ENCODE results near the gene SEC16A.
A peak's percentile ranks its signal among the peaks of the same experiment; 100 is the strongest.

SEC16A gene, protein sequence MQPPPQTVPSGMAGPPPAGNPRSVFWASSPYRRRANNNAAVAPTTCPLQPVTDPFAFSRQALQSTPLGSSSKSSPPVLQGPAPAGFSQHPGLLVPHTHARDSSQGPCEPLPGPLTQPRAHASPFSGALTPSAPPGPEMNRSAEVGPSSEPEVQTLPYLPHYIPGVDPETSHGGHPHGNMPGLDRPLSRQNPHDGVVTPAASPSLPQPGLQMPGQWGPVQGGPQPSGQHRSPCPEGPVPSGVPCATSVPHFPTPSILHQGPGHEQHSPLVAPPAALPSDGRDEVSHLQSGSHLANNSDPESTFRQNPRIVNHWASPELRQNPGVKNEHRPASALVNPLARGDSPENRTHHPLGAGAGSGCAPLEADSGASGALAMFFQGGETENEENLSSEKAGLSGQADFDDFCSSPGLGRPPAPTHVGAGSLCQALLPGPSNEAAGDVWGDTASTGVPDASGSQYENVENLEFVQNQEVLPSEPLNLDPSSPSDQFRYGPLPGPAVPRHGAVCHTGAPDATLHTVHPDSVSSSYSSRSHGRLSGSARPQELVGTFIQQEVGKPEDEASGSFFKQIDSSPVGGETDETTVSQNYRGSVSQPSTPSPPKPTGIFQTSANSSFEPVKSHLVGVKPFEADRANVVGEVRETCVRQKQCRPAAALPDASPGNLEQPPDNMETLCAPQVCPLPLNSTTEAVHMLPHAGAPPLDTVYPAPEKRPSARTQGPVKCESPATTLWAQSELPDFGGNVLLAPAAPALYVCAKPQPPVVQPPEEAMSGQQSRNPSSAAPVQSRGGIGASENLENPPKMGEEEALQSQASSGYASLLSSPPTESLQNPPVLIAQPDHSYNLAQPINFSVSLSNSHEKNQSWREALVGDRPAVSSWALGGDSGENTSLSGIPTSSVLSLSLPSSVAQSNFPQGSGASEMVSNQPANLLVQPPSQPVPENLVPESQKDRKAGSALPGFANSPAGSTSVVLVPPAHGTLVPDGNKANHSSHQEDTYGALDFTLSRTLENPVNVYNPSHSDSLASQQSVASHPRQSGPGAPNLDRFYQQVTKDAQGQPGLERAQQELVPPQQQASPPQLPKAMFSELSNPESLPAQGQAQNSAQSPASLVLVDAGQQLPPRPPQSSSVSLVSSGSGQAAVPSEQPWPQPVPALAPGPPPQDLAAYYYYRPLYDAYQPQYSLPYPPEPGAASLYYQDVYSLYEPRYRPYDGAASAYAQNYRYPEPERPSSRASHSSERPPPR (N-terminal part only)

GRCh38 chr9:136482793-136483588 is at the start of gene SEC16A:
TSS of gene SEC16A (minus strand) at chr9:136483040. CDS start at chr9:136477615, 5,425 bp downstream.
- peaks cover 19% of the 10 kb centered on the region for H3K4me1 ChIP-seq (ENCODE audit: insufficient read depth, insufficient read length)
- peak within 1 kb of the TSS; percentile 87 for H3K9ac ChIP-seq (ENCODE audit: insufficient read length, low read depth)
- peak within 1 kb of the TSS; percentile 74 for H3K4me3 ChIP-seq (ENCODE audit: insufficient read length, low read depth)
- peaks cover 23% of the 10 kb centered on the region for H3K36me3 ChIP-seq (ENCODE audit: insufficient read depth, insufficient read length, low read length)
- H3K9me3 ChIP-seq (ENCODE audit: insufficient read depth, low read length) = no peaks in the 10 kb centered on the region
- no peaks in the 10 kb centered on the region for H3K27me3 ChIP-seq (ENCODE audit: insufficient read depth, insufficient read length)
- peak; percentile 97 for DNase-seq (ENCODE audit: low read depth, low spot score)
- TF ChIP-seq SUZ12 (IDR thresholded peaks at IDR 0.05; ENCODE audit: extremely low read depth, insufficient read depth, insufficient read length) (no peak), YY1 (IDR thresholded peaks at IDR 0.05; ENCODE audit: insufficient read depth, insufficient read length) (peak; percentile 67), ZNF274 (IDR thresholded peaks at IDR 0.05; ENCODE audit: low read depth, low read length) (no peak)

- no peak for TF ChIP-seq SUZ12 (IDR thresholded peaks at IDR 0.05; ENCODE audit: extremely low read depth, insufficient read depth, insufficient read length)
- DNase-seq (ENCODE audit: low read depth, low spot score) = no peak
- H3K9me3 ChIP-seq (ENCODE audit: insufficient read depth, low read length) = peaks cover 11% of the 10 kb centered on the region; the same call in 1 of the 2 replicates
- H3K9ac ChIP-seq (ENCODE audit: insufficient read length, low read depth) = peak overlapping the region; percentile 10
- peaks cover 32% of the 10 kb centered on the region for H3K4me1 ChIP-seq (ENCODE audit: insufficient read depth, insufficient read length)
- peaks cover 50% of the 10 kb centered on the region for H3K36me3 ChIP-seq (ENCODE audit: insufficient read depth, insufficient read length, low read length)
- no peak overlapping the region for H3K4me3 ChIP-seq (ENCODE audit: insufficient read length, low read depth)
- no peaks in the 10 kb centered on the region for H3K27me3 ChIP-seq (ENCODE audit: insufficient read depth, insufficient read length)
These were observed 49.3 kb upstream of the SEC16A start for GRCh38 chr9:136531904-136532798.

- Histone ChIP-seq H3K27me3 (ENCODE audit: insufficient read depth, insufficient read length) (no peaks in the 10 kb centered on the region), H3K9me3 (ENCODE audit: insufficient read depth, low read length) (peaks cover 11% of the 10 kb centered on the region; the same call in 1 of the 2 replicates), H3K9ac (ENCODE audit: insufficient read length, low read depth) (peak overlapping the region; percentile 21), H3K4me1 (ENCODE audit: insufficient read depth, insufficient read length) (peaks cover 36% of the 10 kb centered on the region), H3K36me3 (ENCODE audit: insufficient read depth, insufficient read length, low read length) (peaks cover 46% of the 10 kb centered on the region), H3K4me3 (ENCODE audit: insufficient read length, low read depth) (no peak overlapping the region)
- TF ChIP-seq SUZ12 (IDR thresholded peaks at IDR 0.05; ENCODE audit: extremely low read depth, insufficient read depth, insufficient read length) = no peak
- DNase-seq (ENCODE audit: low read depth, low spot score) = no peak
These were observed 48.5 kb upstream of the SEC16A start for GRCh38 chr9:136531186-136531903.

DNA sequence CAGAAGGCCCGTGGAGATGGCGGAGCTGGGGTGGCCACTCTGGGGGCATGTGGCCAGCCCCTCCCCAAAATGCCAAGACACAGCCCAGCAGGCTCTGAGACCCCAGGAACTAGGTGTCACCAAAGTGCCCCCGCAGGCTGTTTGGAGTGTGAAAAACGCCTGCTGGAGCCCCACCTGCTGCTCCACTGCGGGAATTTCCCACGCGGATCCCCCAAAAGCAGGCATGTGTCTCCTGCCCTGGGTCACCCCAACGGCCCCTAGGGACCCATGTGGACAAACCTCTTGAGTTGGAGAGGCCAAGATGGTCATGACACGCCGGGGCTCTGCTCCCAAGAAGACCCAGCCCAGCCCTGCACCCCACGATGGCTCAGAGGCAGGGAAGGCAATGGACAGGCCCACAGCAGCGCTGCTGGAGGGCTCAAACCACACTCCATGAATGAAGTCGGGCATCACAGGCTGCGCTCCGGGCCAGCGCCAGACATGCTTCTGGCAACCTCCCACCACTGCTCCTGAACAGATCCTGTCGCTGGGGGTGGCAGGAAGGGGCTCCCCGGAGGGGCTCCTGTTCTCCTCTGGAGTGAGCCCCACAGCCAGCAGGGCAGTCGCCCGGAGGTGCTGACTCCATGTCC is 47.7 kb upstream of the SEC16A start:
- TF ChIP-seq YY1 (IDR thresholded peaks at IDR 0.05; ENCODE audit: insufficient read depth, insufficient read length) = no peak
- TF ChIP-seq ZNF274 (IDR thresholded peaks at IDR 0.05; ENCODE audit: low read depth, low read length) = no peak
- no peak for TF ChIP-seq SUZ12 (IDR thresholded peaks at IDR 0.05; ENCODE audit: extremely low read depth, insufficient read depth, insufficient read length)
- Histone ChIP-seq H3K4me3 (ENCODE audit: insufficient read length, low read depth) (no peak overlapping the region), H3K4me1 (ENCODE audit: insufficient read depth, insufficient read length) (peaks cover 38% of the 10 kb centered on the region), H3K9ac (ENCODE audit: insufficient read length, low read depth) (peak overlapping the region; percentile 50), H3K27me3 (ENCODE audit: insufficient read depth, insufficient read length) (no peaks in the 10 kb centered on the region), H3K36me3 (ENCODE audit: insufficient read depth, insufficient read length, low read length) (peaks cover 48% of the 10 kb centered on the region), H3K9me3 (ENCODE audit: insufficient read depth, low read length) (peaks cover 11% of the 10 kb centered on the region; the same call in 1 of the 2 replicates)
- no peak for DNase-seq (ENCODE audit: low read depth, low spot score)
